ENCODE results near the gene FGF14.

DNA sequence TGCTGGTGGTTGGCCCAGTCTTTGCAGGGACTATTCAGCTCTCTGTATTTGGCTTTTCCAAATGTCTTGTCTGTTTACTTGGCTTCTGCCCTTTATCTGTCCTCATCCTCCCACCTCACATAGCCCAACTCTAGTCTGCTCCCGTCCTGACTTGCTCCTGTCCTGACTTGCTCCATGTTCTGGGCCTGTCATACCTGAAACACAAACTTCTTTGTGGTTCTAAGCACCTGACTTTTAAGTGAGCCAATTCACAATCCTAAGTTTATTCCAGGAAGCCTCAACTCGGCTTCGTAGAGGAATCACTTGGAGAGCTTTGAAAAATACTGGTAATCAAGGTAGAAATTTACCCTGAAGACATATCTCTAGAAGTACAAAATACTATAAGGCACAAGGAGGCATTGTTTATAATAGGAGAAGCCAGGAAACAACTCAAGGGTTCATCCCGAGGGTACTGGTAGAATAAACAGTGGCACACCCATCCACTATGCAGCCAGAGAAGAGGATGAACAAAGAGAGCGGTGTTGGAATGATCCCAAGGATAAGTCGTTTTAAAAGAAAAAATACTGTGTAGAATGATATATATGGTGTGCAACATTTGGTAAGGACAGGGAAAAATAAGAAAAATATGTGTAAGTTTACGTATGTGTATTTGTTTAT lies 284.5 kb downstream of the FGF14 start:
- TF ChIP-seq GATA3 (IDR thresholded peaks at IDR 0.05; ENCODE audit: low read depth, low read length) = no peak
- no peak for TF ChIP-seq GATA2 (IDR thresholded peaks at IDR 0.05; ENCODE audit: low read depth, low read length)
